GM19239 (cell line): Measurements from ENCODE around the gene CCNY.

Experiments used
- DNase-seq: peaks from one replicate; pipeline ENCODE4 v3.0.0; 2011; ENCODE audit warnings: low spot score; ENCODE audit not compliant: insufficient read length
- FAIRE-seq: peaks from 2 replicates; lab custom pipeline; 2011; peaks lifted over from hg19 to GRCh38; lab: Jason Lieb, UNC

The CCNY gene

DNA sequence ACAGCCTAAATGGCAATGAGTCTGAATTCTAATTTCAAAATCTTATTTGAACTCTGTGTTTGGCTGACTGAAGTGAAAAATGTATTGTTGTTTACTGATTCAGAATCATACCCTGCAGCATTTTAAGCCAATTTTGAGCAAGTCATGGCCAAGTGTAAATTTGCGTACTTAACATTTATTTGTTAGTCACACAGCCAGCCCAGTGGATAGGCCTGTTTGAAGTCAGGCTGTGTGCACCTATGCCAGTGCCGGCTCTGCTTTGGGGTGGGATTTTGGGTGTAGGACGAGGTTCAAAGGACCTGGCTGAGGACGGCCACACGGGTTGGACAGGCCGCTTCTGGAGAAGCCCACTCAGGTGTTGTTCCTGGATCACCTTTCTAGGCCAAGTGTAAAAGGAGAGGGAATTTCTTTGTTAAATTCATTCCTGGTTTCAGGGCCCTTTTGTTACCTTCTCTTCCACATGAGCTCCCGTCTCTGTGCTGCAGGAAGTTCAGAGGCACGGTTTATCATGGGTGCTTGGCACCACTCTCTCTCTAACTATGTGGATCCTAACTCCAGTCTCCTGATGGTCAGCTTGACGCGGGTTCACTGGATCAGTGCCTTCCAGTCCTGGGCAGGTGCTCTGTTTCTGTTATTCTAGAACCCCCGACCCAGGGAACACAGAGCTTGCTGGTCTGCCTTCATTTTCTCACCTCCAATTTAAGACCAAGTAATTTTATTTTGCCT is 84.7 kb downstream of the CCNY start:
- FAIRE-seq (no peak), DNase-seq (no peak)

DNA sequence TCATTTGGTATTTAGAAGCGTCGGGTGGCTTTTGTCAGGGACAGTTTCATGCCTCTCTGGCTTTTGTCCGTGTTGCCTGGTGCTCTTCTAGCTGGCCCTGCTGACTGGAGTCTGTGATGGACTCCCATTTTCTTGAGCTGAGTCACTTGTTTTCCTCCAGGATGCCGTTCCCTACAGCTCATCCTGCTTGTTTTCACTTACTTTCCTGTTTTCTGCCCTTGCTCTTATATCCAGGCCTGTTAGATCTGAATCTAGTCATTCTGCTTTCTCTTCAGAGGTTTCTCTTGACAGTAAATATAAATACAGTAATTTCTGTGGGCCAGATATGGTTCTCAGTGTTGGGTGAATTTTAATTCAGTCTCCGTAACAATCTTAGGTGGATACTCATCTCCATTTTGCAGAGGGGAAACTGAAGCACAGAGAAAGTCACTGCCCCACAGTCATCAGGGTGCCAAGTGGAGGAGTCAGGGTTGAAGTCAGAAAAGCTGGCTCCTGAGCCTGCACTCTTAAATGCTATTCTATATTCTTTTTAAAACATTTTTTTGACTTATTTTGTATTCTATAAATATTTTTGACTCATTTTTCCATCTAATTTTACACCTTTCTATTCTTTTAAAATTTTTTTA is 85.4 kb downstream of the CCNY start:
- FAIRE-seq (no peak), DNase-seq (no peak)

GRCh38 chr10:35422228-35422627 is 85.9 kb downstream of the CCNY start:
- no peak for DNase-seq
- no peak for FAIRE-seq

DNA sequence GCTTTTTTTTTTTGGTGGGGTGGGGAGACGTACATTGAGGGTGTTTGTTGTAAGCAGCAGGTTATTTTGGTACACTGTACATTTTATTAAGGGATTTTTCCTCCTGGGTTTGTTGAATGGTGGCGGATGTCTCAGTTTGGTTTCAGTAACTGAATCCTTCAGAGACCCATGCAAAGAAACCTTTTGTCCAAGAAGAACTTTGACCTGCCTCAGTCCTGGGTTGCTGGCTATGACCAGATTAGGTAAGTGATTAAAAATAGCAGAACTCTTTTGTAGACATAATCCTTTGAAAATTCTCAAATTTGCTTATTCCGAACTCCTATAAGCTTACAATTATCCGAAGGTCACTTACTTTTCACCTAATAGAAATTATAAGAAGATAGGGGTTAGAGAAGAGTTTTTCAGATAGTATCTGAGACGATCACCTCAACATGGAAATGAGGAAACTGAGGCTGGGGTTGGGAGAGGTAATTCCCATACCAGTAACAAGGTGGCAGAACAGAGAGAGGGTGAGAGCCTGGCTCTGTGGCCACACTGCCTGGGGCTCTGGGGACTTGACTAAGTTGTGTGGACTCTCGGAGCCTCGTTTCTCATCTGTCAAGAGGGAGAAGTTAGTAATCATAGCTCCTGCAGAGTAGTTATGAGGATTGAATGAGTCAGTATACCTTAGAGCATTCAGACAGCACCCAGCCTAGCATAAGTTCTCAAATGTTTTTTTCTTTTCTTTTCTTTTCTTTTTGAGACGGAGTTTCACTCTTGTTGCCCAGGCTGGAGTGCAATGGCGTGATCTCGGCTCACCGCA is 87.4 kb downstream of the CCNY start:
- DNase-seq (no peak), FAIRE-seq (no peak)

DNA sequence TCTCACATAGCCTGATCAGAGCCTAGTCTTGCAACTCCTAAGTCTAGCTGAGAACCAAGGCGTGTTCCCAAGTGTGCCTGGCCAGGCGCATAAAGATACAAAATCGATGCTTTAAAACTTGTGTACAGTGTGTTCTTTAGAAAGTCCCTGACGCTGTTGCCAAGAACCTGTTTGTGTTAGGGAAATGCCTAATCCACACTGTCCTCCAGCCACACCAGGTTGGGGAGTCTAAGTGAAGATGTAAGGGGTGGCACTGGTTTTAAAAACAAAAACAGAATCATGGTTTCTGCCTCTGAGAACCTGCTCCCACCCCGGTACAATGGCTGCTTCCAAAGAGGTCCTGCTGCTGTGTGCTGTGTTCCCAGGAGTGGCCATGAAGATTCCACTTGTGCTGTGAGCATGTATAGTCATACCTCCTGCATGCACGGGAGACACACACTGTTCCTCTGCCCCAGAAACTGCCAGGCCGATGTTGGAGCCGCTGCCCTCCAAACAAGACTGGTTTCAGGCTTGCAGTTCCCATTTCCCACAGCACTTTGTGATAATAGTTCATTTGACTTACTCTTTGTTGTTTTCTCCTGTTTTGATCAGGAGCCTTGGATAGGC is 88.5 kb downstream of the CCNY start:
- DNase-seq (no peak), FAIRE-seq (no peak)

DNA sequence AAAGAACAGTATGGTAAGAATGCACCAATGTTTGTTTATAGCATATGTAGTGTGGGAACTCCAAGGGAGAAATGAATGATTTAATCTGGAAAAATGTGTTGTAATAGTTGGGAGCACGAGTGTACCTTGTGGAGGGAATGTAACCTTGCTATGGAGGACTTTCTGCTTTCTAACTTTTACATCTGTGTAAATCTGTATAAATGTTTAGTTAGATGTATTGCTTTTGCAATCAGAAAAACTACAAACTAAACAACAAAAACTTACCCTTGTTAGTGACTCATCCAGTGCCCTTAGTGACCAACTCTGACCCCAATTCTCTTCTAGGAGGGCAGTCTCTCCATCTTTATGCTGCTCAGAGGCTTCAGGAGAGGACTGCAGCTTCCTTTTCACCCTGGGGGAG is 89.3 kb downstream of the CCNY start:
- FAIRE-seq (no peak), DNase-seq (no peak)

- FAIRE-seq (no peak), DNase-seq (no peak)
These were observed 90.3 kb downstream of the CCNY start for GRCh38 chr10:35426657-35427056.

- no peak for DNase-seq
- no peak for FAIRE-seq
These were observed 91.2 kb downstream of the CCNY start for GRCh38 chr10:35427543-35427942.

DNA sequence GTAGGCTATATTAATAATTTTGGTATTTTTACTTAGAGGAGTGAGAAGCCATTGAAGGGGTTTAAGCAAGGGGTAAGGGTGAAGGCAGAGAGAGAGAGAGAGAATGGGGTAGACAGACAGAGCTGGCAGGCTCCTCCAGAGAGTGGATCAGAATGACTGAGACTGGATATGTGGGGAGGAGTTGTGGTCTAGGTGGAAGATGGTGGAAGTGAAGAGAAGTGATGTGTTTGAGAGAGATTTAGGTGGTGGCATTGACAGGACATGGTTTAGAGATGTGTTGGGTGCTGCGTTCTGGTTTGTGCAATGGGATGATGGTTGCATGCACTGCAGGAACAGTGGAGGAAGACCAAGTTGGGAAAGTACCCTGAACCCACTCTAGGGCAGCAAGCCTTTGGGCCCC is 92.2 kb downstream of the CCNY start:
- FAIRE-seq (no peak), DNase-seq (no peak)

DNA sequence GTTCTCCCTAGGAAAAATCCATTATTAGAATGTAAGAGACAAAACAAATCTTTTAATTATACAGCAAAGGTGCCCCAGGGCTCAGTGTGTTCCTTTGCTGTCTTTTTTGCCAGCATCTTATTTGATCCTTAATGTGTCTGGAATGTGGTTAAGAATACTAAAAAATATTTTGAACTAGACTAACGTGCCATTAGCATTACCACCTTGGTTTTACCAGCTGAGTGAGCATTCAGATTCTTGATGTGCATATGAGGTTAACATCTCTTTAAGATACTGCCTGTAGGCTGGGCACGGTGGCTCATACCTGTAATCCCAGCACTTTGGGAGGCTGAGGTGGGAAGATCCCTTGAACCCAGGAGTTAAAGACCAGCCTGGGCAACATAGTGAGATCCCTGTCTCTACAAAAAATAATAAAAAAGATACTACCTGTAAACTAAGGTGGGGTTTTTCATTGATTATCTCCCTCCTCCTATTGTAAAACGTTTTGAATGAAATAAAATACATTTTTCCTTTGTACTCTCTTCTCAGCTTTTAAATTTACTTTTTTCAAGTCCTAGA is 96.6 kb downstream of the CCNY start:
- DNase-seq (no peak), FAIRE-seq (no peak)

GRCh38 chr10:35433851-35434426 is 97.6 kb downstream of the CCNY start:
- FAIRE-seq (no peak), DNase-seq (no peak)

DNA sequence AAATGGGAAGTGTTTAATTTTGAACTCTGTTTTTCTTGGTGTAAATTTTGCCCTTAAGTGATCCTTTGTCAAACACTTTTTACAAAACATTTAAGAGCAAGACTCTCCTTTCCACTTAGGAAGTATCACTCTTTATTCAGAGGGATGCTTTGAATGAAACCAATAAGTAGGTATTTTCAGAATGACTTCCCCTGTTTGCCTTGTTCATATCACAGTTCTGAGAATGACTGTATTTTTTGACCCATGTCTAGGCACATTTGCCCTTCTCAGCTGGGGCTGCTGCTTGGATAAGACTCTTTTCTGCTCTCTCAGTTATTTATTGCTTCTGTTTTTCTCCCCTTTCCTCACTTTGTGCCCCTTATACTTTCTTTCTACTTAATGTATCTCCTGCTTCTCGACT is 98.2 kb downstream of the CCNY start:
- DNase-seq (no peak), FAIRE-seq (no peak)

DNA sequence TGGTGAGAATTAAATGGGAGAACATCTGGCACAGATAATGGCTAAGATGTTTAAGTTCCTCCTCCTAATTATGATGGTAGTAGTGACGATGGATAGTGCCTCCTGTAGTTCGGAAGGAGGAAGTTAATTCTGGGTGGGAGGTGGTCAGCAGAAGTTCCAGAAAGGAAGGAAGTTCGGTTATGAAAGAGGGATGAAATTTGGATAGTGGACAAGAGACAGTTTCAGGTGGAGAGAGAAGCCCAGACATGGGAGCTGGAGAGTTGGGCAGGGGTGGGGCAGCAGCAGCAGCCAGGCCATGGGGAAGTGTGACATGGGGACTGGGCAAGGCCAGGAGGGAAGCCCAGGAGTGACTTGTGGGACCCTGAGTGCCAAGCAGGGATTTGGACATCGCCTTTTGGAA is 99.5 kb downstream of the CCNY start:
- no peak for DNase-seq
- FAIRE-seq, result no peak

DNA sequence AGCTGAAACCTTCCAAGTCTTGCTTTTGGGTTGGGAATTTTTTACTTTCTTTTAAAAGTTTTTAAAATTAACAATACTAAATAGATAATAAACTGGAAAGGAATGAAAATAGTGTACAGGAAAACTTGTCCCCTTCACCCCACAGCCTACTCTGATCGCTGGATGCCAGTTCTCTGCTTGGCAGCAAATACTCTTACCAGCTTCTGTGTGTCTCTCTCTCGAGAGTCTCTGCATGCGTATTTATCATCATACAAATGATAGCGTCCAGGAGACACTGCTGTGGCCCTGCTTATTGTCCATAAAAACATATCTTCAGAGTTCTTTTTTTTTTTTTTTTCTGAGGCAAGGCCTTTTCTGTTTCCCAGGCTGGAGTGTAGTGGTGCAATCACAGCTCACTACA is 101.5 kb downstream of the CCNY start:
- DNase-seq (no peak), FAIRE-seq (no peak)

DNA sequence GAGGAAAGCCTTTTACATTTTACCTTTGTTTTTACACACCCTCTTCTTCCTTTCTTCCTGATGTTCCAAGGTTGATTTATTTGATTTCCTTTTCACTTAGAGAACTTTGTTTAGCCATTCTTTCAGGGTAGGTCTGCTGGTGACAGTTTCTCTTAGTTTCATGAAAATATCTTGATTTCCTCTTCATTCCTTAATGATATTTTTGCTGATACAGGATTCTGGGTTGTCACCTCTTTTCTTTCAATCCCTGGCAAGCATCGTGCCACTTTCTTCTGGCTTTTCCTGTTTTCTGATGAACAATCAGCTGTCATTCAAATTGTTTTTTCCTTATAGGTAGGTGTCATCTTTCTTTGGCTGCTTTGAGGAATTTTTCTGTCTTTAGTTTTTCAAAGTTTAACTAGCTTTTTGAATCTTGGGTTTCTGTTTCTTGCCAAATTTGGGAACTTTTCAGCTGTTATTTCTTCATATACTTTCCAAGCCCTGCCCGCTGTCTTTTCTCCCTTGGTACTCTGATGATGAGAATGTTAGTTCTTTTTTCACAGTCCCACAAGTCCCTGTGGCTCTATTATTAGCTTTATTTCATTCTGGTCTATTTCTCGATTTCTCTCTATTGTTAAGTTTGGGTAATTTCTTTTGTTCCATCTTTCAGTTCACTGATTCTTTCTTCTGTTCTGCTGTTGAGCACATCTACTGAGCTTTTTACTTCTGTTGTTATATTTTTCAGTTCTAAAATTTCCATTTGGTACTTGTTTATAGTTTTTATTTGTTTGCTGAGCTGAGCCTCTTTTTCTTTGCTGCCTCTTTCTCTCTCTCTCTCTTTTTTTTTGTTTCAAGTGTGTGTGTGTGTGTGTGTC is 102.6 kb downstream of the CCNY start:
- DNase-seq, result no peak

DNA sequence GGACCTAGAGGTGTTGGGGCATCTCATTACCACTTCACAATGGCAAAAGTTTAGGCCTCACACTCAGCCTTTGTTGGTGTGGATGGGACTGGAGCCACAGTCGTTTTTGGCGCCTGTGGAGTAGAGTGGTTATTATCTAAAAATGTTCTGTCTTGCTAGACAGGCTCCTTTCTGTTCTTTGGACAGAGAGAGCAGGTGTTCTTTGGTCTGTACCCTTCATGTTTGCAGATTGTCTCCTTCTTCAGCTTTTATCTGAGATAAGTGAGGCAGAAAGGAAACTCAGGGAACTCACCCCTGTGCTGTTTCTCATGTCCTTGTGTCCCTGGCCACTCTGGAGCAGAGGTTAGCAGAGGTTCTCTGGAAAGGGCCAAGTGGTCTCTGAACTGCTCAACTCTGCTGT is 103.7 kb downstream of the CCNY start:
- FAIRE-seq, result no peak
- DNase-seq, result no peak

More for the DNA sequence above, 102.6 kb downstream of the CCNY start:
- FAIRE-seq, result no peak

- no peak for FAIRE-seq
- no peak for DNase-seq
These were observed 105.7 kb downstream of the CCNY start for GRCh38 chr10:35442028-35442427.

DNA sequence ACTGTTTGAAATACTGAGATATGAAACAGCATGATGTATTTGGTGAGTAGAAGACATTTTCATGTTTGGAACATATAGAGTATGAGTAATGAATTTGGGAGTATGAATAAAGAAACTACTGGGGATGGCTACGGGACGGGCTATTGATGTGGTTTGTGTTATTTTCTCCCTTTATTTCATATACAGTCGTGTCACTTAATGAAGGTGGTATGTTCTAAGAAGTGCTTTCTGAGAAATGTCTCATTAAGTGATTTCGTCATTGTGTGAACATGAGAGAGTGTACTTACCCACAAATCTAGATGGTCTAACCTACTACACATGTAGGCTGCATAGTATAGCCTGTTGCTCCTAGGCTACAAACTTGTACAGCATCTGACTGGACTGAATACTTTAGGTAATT is 106.3 kb downstream of the CCNY start:
- DNase-seq (no peak), FAIRE-seq (no peak)

GRCh38 chr10:35443858-35444257 is 107.5 kb downstream of the CCNY start:
- no peak for DNase-seq
- FAIRE-seq, result no peak
